ENCODE results near the gene WDR1. TPM values are rescaled to one million over a fixed set of nuclear protein-coding genes. Genes with fewer than 3 reads are reported as not detected.
A peak's percentile ranks its signal among the peaks of the same experiment; 100 is the strongest.

WDR1 gene
- polyA plus RNA-seq, 1 of the 3 experiments (the other 2 are of a cell fraction), result 310 TPM

DNA sequence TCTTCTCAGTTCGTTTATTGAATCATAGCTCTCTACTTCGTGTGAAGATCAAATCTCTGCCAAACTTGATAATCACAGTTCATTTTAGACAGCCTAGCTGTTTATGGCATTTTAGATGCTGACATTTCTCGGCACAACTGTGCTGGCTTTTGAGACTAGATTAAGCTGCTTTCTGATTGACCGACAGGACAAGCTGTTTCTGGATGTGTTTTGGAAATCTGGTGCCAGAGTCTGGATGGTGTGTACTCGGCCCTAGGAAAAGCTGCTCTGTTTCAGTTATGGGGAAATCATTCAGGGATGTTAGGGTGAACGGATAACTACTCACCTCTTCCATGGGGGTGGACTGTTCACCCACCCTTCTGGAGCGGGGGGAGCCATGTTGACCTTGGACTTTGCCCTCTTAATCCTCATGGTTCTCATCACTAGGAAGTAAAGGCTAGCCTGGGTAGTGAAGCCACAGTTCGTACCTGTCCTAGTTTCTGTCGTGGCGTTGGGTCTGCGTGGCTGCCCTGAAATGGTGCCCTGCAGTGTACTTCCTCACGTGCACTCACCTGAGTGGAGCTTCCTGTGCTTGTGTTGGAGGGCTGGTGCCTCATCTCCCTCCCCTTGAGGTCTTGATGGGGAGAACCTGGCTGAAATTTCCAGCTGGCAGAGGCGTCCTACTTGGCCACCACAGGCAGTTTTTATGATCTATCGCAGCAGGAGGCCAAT lies 13.7 kb upstream of the WDR1 start:
- POLR2A ChIA-PET, result interaction anchor here (1.6 kb wide), 1 partner anchor 13 kb away, joined by 4 read pairs; no protein-coding TSS in a partner anchor

GRCh38 chr4:10129196-10130177 lies 12.9 kb upstream of the WDR1 start:
- no peaks in the 10 kb centered on the region for H3F3A ChIP-seq (replicated peaks; ENCODE audit: insufficient read depth)
- no peak for TF ChIP-seq POLR2AphosphoS5 (IDR thresholded peaks at IDR 0.05; ENCODE audit: low read depth, low read length)
- 0 out of 2 replicates have a peak, but pooled peaks have one; percentile 25 for TF ChIP-seq TCF12 (IDR thresholded peaks at IDR 0.05)
- TF ChIP-seq USF2 (IDR thresholded peaks at IDR 0.05; ENCODE audit: borderline replicate concordance, low read depth, low read length), result no peak
- H3K4me2 ChIP-seq, result no peak overlapping the region
- H3K4me3 ChIP-seq (ENCODE audit: low read depth in 2 of 2, low read length in 1 of 2), result no peak overlapping the region
- peaks cover 7% of the 10 kb centered on the region; the same call in 1 of the 2 replicates for H3K27me3 ChIP-seq (ENCODE audit: insufficient read depth)
- no peak overlapping the region for H2AFZ ChIP-seq (ENCODE audit: low read depth)
- H3K9me2 ChIP-seq, result no peaks in the 10 kb centered on the region
- no peak overlapping the region for H3K9ac ChIP-seq
- ChIA-PET POLR2A (interaction anchor here (1.6 kb wide), 1 partner anchor 12 kb away, joined by 4 read pairs; no protein-coding TSS in a partner anchor), CTCF (interaction anchor here (1.4 to 1.7 kb wide), 2 partner anchors 29 to 111 kb away, joined by 4 read pairs; no protein-coding TSS in a partner anchor)
- no peaks in the 10 kb centered on the region for H3K79me2 ChIP-seq (ENCODE audit: insufficient read depth)
- H3K27ac ChIP-seq (ENCODE audit: low read depth in 2 of 2, low read length in 1 of 2), result no peak overlapping the region
- H4K20me1 ChIP-seq (ENCODE audit: insufficient read depth), result no peaks in the 10 kb centered on the region
- H3K36me3 ChIP-seq (replicated peaks in 1 of 2; ENCODE audit: control insufficient read depth in 1 of 2, insufficient read depth in 2 of 2, low read length in 1 of 2), result no peaks in the 10 kb centered on the region
- DNase-seq, result no peak
- H3K9me3 ChIP-seq, result no peaks in the 10 kb centered on the region
- WGBS (ENCODE audit: low lambda C conversion rate), result 18% methylated on average over 10 of the region's 13 CpGs
- peaks cover 0 to 3% of the 10 kb centered on the region in 2 experiments; a peak in 1 of 4 replicates for H3K4me1 ChIP-seq (ENCODE audit: control insufficient read depth in 1 of 2, insufficient read depth in 2 of 2, low read depth in 1 of 2, low read length in 1 of 2)

More for the DNA sequence above, 13.7 kb upstream of the WDR1 start:
- WGBS (ENCODE audit: low lambda C conversion rate), result 10% methylated on average over 11 of the region's 14 CpGs
- Histone ChIP-seq H2AFZ (ENCODE audit: low read depth) (no peak overlapping the region), H3K9me2 (no peaks in the 10 kb centered on the region), H3K27ac (ENCODE audit: low read depth in 2 of 2, low read length in 1 of 2) (no peak overlapping the region), H3K79me2 (ENCODE audit: insufficient read depth) (no peaks in the 10 kb centered on the region), H3K4me3 (ENCODE audit: low read depth in 2 of 2, low read length in 1 of 2) (no peak overlapping the region), H3K4me1 (ENCODE audit: control insufficient read depth in 1 of 2, insufficient read depth in 2 of 2, low read depth in 1 of 2, low read length in 1 of 2) (peaks cover 0 to 3% of the 10 kb centered on the region in 2 experiments; a peak in 1 of 4 replicates), H3K9ac (no peak overlapping the region), H3K27me3 (ENCODE audit: insufficient read depth) (peaks cover 7% of the 10 kb centered on the region; the same call in 1 of the 2 replicates), H3K36me3 (replicated peaks in 1 of 2; ENCODE audit: control insufficient read depth in 1 of 2, insufficient read depth in 2 of 2, low read length in 1 of 2) (no peaks in the 10 kb centered on the region), H4K20me1 (ENCODE audit: insufficient read depth) (no peaks in the 10 kb centered on the region), H3K4me2 (no peak overlapping the region), H3K9me3 (no peaks in the 10 kb centered on the region), H3F3A (replicated peaks; ENCODE audit: insufficient read depth) (no peaks in the 10 kb centered on the region)
- CTCF ChIA-PET, result interaction anchor here (0.9 to 1.7 kb wide), 2 partner anchors 11 to 111 kb away, joined by 4 read pairs; no protein-coding TSS in a partner anchor
- no peak for DNase-seq
- TF ChIP-seq GATA2 (CRISPR knock-in tag; IDR thresholded peaks at IDR 0.05) (no peak), TAF1 (IDR thresholded peaks at IDR 0.05; ENCODE audit: borderline replicate concordance, low read depth, low read length) (no peak), SIN3A (IDR thresholded peaks at IDR 0.05; ENCODE audit: borderline replicate concordance, low read depth, low read length) (no peak), GABPA (IDR thresholded peaks at IDR 0.05; ENCODE audit: low read depth) (no peak), NRF1 (IDR thresholded peaks at IDR 0.05; ENCODE audit: low read depth, low read length) (no peak), RAD21 (IDR thresholded peaks at IDR 0.05; ENCODE audit: low read length) (no peak), MXI1 (IDR thresholded peaks at IDR 0.05; ENCODE audit: low read depth, low read length) (no peak)
- TF ChIP-seq, protein P1, sequence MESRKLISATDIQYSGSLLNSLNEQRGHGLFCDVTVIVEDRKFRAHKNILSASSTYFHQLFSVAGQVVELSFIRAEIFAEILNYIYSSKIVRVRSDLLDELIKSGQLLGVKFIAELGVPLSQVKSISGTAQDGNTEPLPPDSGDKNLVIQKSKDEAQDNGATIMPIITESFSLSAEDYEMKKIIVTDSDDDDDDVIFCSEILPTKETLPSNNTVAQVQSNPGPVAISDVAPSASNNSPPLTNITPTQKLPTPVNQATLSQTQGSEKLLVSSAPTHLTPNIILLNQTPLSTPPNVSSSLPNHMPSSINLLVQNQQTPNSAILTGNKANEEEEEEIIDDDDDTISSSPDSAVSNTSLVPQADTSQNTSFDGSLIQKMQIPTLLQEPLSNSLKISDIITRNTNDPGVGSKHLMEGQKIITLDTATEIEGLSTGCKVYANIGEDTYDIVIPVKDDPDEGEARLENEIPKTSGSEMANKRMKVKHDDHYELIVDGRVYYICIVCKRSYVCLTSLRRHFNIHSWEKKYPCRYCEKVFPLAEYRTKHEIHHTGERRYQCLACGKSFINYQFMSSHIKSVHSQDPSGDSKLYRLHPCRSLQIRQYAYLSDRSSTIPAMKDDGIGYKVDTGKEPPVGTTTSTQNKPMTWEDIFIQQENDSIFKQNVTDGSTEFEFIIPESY (IDR thresholded peaks at IDR 0.05; ENCODE audit: borderline replicate concordance, low read depth), result no peak

Measured in SK-N-SH (cell line).